Gastrocnemius medialis (tissue), 4 donors: Measurements from ENCODE around the gene CAPN2. TPM values are rescaled to one million over a fixed set of nuclear protein-coding genes. Genes with fewer than 3 reads are reported as not detected.
"Not testable (repeated sequence)": the region's sequence is repeated elsewhere in the genome, so short reads cannot be mapped to it uniquely, and the experiment has no call there.

Source experiments
- ATAC-seq, 2 donors: fragments of 150-250 bp; one replicate each; pipeline ENCODE4 v1.9.1; 2016
- DNase-seq, 2 donors: peaks; one replicate each; pipeline ENCODE4 v3.0.0-alpha.2; 2019
- H3K27ac ChIP-seq, 4 donors: fragments of 200-600 bp; sonication (generic); 1 replicate in 1 of 4; 2 replicates in 3 of 4; pipeline ENCODE4 v1.5.1; 2016 to 2018; ENCODE audit warnings: mild to moderate bottlenecking in 2 of 4, moderate library complexity in 1 of 4
- H3K27me3 ChIP-seq, 3 donors: fragments of 200-600 bp; sonication (generic) in 2 of 3; 1 replicate in 1 of 3; 2 replicates in 2 of 3; pipeline versions ENCODE4 v1.5.1 to v1.6.0; 2016 to 2019; ENCODE audit warnings: mild to moderate bottlenecking in 1 of 3, moderate library complexity in 1 of 3
- H3K36me3 ChIP-seq, 2 donors: fragments of 200-600 bp; sonication (generic) in 1 of 2; one replicate each; pipeline ENCODE4 v1.5.1; 2017 to 2018
- H3K4me1 ChIP-seq, 2 donors: fragments of 200-600 bp; sonication (generic) in 1 of 2; one replicate each; pipeline ENCODE4 v1.5.1; 2016 to 2017; ENCODE audit warnings: mild to moderate bottlenecking in 2 of 2
- H3K4me3 ChIP-seq, 4 donors: fragments of 200-600 bp; sonication (generic) in 3 of 4; 1 replicate in 1 of 4; 2 replicates in 3 of 4; pipeline ENCODE4 v1.5.1; 2016 to 2019; ENCODE audit warnings: mild to moderate bottlenecking in 2 of 4
- H3K9me3 ChIP-seq, 3 donors: fragments of 200-600 bp; sonication (generic) in 2 of 3; 1 replicate in 1 of 3; 2 replicates in 2 of 3; pipeline ENCODE4 v1.5.1; 2016 to 2019
- POLR2A ChIP-seq, 2 donors: fragments of 450-650 bp; IDR thresholded peaks; one replicate each; pipeline ENCODE4 v1.6.1; 2017; ENCODE audit warnings: antibody characterized with exemption in 2 of 2, mild to moderate bottlenecking in 2 of 2, moderate library complexity in 2 of 2
- in situ Hi-C, 4 donors: fragments of 200-750 bp; cut with MboI; loops; one replicate each; pipeline versions ENCODE4 v1.15.0 to v1.8.0; 2017; ENCODE audit warnings: low sequenced_read_pairs in 4 of 4
- intact Hi-C: fragments of 100-400 bp; cut with DNase I; formaldehyde crosslinking; loops from one replicate; pipeline ENCODE4 v1.15.1; 2023; ENCODE audit warnings: low total_unique reads
- total RNA-seq, 4 donors: library from RNA; depleted of rRNA; stranded (reverse); fragments of >200 nt; gene quantifications; one replicate each; pipeline versions ENCODE4 v1.1.0 to v1.2.3, GENCODE V29; 2016
- TF ChIP-seq, protein P1 (sequence below), 5 experiments: fragments of 450-650 bp in 3 of 5; fragments of 200-600 bp in 2 of 5; sonication (generic) in 2 of 5; IDR thresholded peaks in 4 of 5; conservative IDR thresholded peaks in 1 of 5; 1 replicate in 4 of 5; 2 replicates in 1 of 5; pipeline ENCODE4 v1.5.1; 2016 to 2019; ENCODE audit warnings: antibody characterized with exemption in 5 of 5, mild to moderate bottlenecking in 3 of 5, moderate library complexity in 3 of 5

CAPN2 gene
- total RNA-seq, 4 donors from 2014 or later = 42.6 to 141 (median 89.4) TPM

DNA sequence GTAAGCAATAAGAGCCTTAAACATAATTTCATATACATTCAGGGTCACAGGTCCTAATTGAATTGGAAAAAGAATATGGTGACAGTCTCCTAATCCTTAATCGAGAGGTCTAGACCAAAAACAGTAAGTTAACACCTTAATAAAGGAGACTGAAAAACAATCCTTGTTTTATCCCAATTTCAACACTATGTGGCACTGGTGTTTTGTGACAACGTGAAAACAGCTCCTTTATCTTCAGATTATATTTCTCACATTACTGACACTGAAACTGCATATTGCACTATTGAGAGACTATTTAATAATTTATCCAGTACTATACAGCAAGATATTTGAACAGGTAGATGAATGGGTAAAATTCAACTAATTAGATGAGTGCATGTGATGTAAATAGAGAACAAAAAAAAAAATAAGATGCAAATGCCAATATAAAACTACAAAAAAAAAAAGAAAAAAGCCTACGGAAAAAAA is 99.3 kb downstream of the CAPN2 start:
- Histone ChIP-seq H3K4me1 (peaks cover 21% of the 10 kb centered on the region in 2 donors), H3K36me3 (peaks cover 0 to 28% of the 10 kb centered on the region in 2 donors), H3K4me3 (no peak overlapping the region), H3K9me3 (no peaks in the 10 kb centered on the region), H3K27me3 (no peaks in the 10 kb centered on the region), H3K27ac (no peak overlapping the region)
- ATAC-seq (peak; percentile 85 to 90), DNase-seq (no peak)
- no peak for TF ChIP-seq POLR2A (IDR thresholded peaks at IDR 0.05)
- TF ChIP-seq, protein P1, sequence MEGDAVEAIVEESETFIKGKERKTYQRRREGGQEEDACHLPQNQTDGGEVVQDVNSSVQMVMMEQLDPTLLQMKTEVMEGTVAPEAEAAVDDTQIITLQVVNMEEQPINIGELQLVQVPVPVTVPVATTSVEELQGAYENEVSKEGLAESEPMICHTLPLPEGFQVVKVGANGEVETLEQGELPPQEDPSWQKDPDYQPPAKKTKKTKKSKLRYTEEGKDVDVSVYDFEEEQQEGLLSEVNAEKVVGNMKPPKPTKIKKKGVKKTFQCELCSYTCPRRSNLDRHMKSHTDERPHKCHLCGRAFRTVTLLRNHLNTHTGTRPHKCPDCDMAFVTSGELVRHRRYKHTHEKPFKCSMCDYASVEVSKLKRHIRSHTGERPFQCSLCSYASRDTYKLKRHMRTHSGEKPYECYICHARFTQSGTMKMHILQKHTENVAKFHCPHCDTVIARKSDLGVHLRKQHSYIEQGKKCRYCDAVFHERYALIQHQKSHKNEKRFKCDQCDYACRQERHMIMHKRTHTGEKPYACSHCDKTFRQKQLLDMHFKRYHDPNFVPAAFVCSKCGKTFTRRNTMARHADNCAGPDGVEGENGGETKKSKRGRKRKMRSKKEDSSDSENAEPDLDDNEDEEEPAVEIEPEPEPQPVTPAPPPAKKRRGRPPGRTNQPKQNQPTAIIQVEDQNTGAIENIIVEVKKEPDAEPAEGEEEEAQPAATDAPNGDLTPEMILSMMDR (IDR thresholded peaks at IDR 0.05 in 4 of 5, conservative IDR thresholded peaks at IDR 0.05 in 1 of 5) = peak; percentile 30 to 68 (median 52)
- in situ Hi-C loops (loop anchor here in 1 of 4 donors (25.0 kb wide), 1 partner anchor 101 kb away; no protein-coding TSS in a partner anchor), intact Hi-C loops (loop anchor here (5.0 kb wide), 1 partner anchor 96 kb away; no protein-coding TSS in a partner anchor)

DNA sequence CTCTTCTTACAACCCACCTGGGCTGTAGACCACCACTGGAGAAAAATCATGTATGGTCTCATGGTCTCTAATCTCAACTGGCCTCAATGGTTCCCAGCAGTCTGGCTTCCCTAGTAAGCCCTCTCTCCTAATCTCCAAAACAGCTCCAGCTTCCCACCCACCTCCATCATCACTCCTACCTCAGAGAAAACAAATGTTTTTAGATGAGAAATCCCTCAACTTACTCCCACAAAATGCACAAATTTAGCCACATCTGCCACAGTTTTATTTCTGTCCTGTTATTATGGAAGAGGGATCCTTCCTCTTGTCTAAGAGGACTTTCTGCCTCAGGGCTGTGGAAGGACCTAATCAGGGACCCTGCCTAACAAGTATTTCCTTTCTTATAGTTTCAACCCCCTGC is 101.3 kb downstream of the CAPN2 start:
- H3K27ac ChIP-seq = no peak overlapping the region
- H3K4me1 ChIP-seq = peaks cover 21% of the 10 kb centered on the region in 2 donors
- TF ChIP-seq, protein P1 (IDR thresholded peaks at IDR 0.05 in 4 of 5, conservative IDR thresholded peaks at IDR 0.05 in 1 of 5) = no peak
- no peak for TF ChIP-seq POLR2A (IDR thresholded peaks at IDR 0.05)
- intact Hi-C loops = loop anchor here (5.0 kb wide), 1 partner anchor 94 kb away; no protein-coding TSS in a partner anchor
- in situ Hi-C loops = loop anchor here in 1 of 4 donors (25.0 kb wide), 1 partner anchor 99 kb away; no protein-coding TSS in a partner anchor
- H3K4me3 ChIP-seq = no peak overlapping the region
- H3K27me3 ChIP-seq = no peaks in the 10 kb centered on the region
- peaks cover 0 to 28% of the 10 kb centered on the region in 2 donors for H3K36me3 ChIP-seq
- ATAC-seq (no peak), DNase-seq (no peak)
- H3K9me3 ChIP-seq = no peaks in the 10 kb centered on the region

DNA sequence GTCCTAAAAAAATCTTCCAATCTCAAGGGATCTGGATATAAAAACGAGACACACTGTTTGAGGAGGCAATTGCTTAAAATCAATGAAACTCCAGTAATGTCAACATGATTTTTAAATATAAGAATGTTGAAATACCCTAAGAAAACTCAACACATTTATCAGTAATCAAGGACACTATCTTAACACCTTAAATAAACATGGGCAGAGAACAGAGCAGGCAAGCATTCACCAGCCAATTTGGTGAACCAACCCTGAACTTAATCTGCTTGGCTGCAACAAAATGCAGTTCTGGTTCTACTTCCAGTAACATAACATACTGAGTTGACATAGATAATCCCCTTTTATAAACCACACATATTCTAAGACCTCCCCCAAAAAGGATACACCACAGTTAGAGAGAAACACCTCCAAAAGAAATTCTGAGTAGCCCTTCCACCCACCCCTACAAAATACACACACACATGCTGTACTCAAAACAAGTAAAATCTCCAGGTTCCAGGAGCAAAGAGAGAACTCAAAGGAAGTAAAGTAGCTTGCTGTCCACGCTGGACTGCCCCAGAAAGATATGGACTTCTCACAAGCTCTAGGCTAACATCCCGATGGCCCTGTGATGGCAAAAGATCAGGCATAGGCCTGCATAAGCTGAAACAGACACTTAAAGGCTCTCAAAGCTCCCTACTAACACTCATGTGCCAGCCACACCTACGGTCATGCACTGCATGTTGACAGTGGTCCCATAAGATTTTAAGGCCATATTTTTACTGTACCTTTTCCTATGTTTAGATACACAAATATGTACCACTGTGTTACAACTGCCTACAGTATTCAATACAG is 102.9 kb downstream of the CAPN2 start:
- H3K9me3 ChIP-seq = no peaks in the 10 kb centered on the region
- H3K4me1 ChIP-seq = peaks cover 28 to 29% of the 10 kb centered on the region in 2 donors
- no peak overlapping the region for H3K4me3 ChIP-seq
- peak overlapping the region in 3 of 4 donors; percentile 4 to 25 (median 20) for H3K27ac ChIP-seq
- no peak for ATAC-seq
- no peak for TF ChIP-seq POLR2A (IDR thresholded peaks at IDR 0.05)
- TF ChIP-seq, protein P1 (IDR thresholded peaks at IDR 0.05 in 4 of 5, conservative IDR thresholded peaks at IDR 0.05 in 1 of 5) = no peak
- in situ Hi-C loops (loop anchor here in 1 of 4 donors (25.0 kb wide), 1 partner anchor 97 kb away; no protein-coding TSS in a partner anchor), intact Hi-C loops (no loop called here)
- peaks cover 0 to 26% of the 10 kb centered on the region in 2 donors for H3K36me3 ChIP-seq
- no peaks in the 10 kb centered on the region for H3K27me3 ChIP-seq
- no peak for DNase-seq

DNA sequence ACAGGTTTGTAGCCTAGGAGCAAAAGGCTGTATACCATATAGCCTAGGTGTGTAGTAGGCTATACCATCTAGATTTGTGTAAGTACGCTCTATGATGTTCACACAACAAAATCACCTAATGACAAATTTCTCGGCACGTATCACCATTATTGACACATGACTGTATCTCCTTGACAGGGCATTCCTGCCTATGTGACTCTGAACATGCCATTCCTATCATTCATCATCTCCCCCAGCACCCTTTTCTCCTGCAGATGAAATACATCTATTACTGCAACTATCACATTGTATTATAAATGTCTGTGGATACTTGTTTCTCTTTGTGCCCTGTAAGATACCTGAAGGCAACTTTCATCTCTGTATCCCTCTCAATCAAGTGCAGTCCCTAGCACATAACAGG is 103.5 kb downstream of the CAPN2 start:
- DNase-seq = no peak
- Histone ChIP-seq H3K27me3 (no peaks in the 10 kb centered on the region), H3K9me3 (no peaks in the 10 kb centered on the region), H3K27ac (peak overlapping the region in 2 of 4 donors; percentile 4 to 20), H3K4me3 (no peak overlapping the region), H3K4me1 (peaks cover 34 to 35% of the 10 kb centered on the region in 2 donors), H3K36me3 (peaks cover 0 to 20% of the 10 kb centered on the region in 2 donors)
- in situ Hi-C loops = loop anchor here in 1 of 4 donors (25.0 kb wide), 1 partner anchor 96 kb away; no protein-coding TSS in a partner anchor
- no peak for TF ChIP-seq POLR2A (IDR thresholded peaks at IDR 0.05)
- TF ChIP-seq, protein P1 (IDR thresholded peaks at IDR 0.05 in 4 of 5, conservative IDR thresholded peaks at IDR 0.05 in 1 of 5) = no peak
- intact Hi-C loops = no loop called here
- ATAC-seq = no peak

DNA sequence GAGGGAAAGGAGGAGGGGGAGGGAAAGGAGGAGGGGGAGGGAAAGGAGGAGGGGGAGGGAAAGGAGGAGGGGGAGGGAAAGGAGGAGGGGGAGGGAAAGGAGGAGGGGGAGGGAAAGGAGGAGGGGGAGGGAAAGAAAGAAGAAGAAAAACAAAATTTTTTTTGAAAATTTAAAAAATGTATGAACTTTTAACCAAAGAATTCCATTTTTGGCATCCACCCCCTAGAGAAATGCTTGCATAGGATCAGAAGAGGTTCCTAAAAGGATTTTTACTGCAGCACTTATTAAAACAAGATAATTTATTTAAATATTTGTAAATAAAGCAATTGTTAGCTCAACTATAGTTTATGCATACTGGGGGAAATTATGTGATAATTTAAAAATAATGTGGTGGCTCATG is 104.9 kb downstream of the CAPN2 start:
- ATAC-seq, H3K9me3 ChIP-seq, H3K27ac ChIP-seq, DNase-seq, intact Hi-C loops, H3K4me3 ChIP-seq, H3K27me3 ChIP-seq: not testable (repeated sequence)
- in situ Hi-C loops = loop anchor here in 1 of 4 donors (25.0 kb wide), 1 partner anchor 95 kb away; no protein-coding TSS in a partner anchor
- Histone ChIP-seq H3K36me3 (peaks cover 0 to 16% of the 10 kb centered on the region in 2 donors), H3K4me1 (peaks cover 40 to 42% of the 10 kb centered on the region in 2 donors)
